HG03457 (cell line): ENCODE measurements around the gene UCP3.
"Not testable (repeated sequence)": the region's sequence is repeated elsewhere in the genome, so short reads cannot be mapped to it uniquely, and the experiment has no call there.

Source experiments
- ATAC-seq: cut with Tn5 transposase; IDR thresholded peaks from one replicate; pipeline ENCODE4 v1.9.1; 2021; ENCODE audit warnings: moderate number of reproducible peaks; ENCODE audit not compliant: unreplicated experiment

UCP3 gene

GRCh38 chr11:74000307-74001133 lies 8.4 kb downstream of the UCP3 start:
- ATAC-seq = no peak

DNA sequence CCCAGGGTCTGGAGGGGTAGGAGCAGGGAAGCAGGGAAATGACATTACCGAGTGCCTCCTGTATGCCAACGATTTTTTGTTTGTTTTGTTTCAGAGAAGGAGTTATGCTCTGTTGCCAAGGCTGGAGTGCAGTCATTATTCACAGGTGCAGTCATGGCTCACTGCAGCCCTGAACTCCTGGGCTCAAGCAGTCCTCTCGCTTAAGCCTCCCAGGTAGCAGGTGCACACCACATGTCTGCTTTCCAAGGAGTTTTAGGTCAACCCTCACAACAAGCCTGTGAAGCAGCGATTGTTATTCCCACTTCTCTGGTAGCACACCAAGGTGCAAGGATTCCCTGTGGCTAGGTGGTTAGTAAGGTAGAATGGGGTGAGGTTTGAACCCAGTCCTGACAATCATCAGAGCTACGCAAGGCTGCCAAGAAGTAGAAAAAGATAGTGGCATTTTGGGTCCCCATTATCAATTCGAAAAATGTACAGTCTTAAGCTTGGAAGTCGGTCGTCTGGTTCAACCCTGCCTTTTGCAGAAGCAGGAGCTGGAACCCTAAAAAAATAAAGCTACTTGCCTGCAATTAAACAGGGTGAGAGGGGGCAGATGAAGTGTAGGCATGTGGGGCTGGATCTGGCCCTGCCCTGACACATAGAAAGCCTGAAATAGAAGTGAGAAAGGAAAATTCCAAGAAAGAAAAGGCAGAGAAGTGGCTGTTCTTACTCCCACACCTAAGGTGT lies 9.1 kb downstream of the UCP3 start:
- ATAC-seq = no peak

GRCh38 chr11:73998846-73999575 lies 9.9 kb downstream of the UCP3 start:
- ATAC-seq = no peak

GRCh38 chr11:73997120-73997770 lies 11.6 kb downstream of the UCP3 start:
- ATAC-seq = no peak

DNA sequence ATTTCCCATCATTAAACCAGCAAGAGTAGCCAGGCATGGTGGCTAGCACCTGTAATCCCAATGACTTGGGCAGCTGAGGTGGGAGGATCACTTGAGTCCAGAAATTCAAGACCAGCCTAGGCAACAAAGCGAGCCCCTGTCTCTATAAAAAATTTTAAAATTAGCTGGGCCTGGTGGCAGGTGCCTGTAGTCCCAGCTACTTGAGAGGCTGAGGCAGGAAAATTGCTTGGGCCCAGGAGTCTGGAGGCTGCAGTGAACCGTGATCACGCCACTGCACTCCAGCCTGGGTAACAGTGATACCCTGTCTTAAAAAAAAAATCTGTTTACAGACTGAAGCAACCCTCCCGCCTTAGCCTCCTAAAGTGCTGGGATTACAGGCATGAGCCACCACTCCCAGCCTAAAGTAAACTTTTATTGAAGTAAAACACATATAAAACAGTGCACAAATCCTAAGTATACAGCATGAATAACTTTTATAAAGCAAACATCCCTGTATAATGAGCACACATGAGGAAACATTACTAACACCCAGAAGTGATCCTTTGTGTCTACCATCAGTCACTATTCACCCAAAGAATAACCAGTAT lies 12.6 kb downstream of the UCP3 start:
- ATAC-seq = no peak

GRCh38 chr11:73995731-73996130 lies 13.2 kb downstream of the UCP3 start:
- no peak for ATAC-seq

GRCh38 chr11:73995247-73995646 lies 13.6 kb downstream of the UCP3 start:
- no peak for ATAC-seq

DNA sequence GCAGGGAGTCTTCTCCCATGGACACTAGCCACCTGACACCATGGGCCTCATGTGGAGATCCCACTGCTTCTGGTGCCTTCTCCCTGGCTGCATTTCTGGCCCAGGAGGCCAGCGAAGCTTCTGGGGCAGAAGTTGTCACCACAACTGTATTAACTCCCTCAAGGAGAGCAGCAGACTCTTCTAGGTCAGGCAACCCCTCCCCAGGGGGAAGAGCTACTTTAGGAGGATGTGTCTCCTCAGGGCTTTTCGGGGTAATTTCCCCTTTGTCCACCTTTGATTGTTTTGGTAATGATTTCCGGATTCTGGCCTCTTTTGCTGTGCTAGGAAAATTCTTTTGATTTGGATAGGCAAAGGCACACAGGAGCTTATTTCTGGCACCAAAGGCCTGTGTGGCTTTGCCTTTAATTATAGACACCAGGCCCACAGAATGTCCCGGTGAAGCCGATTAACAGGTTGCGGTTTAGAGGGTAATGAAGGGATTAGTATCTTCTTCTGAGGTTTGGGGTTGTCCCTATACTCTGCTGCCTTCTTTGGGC lies 17.3 kb downstream of the UCP3 start:
- no peak for ATAC-seq

DNA sequence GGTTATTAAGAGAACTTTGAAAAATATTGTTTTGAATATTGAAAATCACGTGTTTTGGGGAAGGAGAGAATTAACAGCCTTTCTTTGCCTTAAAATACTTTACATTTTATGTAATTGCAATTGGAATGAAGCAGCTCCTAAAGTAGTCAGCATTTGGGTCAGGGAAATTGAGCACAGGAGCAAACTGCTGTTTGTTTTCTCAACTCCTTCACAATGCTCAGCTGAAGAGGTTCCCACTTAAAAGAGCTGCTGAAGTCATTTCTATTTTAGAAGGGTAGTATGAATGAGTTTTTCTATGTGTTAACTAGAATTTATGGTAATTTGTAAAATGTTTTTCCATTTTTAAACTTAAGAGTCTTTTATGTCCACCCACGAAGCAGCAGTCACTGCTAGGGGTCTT lies 18.2 kb downstream of the UCP3 start:
- no peak for ATAC-seq

GRCh38 chr11:73989156-73989555 lies 19.7 kb downstream of the UCP3 start:
- no peak for ATAC-seq

DNA sequence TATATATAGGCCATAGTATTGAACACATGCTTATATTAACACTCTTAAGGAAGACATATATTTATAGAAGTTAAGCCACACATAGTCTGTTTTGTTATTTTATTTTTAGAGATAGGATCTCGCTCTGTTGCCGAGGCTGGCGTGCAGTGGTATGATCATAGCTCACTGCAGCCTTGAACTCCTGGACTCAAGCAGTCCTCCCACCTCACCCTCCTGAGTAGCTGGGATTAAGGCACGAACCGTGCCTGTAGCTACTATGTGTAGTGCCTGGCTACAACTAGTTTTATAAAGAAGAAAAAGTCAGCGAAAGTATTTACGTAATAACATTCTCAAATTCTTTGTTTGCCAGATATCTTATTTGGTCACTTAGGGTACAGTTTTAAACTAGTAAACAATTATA lies 20.7 kb downstream of the UCP3 start:
- no peak for ATAC-seq

GRCh38 chr11:73985661-73986060 lies 23.2 kb downstream of the UCP3 start:
- ATAC-seq = not testable (repeated sequence)

GRCh38 chr11:73983741-73984538 lies 24.9 kb downstream of the UCP3 start:
- ATAC-seq = no peak

DNA sequence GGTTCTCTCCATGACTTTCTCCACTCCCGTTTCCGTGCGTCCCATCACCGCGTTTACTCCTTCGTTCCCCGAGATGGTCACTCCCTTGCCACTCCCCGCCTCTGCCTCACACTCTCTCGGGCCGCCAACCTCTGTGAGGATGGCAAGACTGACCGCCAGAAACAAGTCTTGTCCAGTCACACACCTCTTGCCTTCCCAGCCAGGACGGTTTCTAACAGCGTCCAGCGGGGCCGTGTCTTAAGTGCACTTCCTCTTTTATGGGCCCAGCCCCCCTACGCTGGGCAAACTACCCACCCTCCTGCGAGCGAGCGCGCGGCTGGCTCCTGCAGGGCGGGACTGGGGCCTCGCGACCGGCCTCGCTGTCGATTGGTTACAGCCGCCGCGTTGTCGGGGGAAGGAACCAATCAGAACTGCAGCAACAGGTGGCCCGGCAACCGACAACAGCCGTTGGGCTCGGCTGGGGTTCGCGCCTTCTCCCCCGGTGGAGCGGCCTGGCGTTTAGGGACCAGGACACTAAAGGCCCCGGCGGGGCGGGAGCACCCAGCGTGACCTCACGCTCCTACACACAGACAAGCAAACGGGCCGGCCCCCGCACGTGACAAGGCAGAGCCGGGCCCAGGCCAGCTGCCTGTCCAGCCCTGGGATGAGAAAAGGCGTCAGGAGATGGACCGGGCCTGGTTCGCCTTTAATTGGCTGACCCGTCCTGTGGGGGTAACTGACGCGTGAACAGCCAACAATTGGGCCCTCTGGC lies 25.7 kb downstream of the UCP3 start:
- ATAC-seq = peak; percentile 53

DNA sequence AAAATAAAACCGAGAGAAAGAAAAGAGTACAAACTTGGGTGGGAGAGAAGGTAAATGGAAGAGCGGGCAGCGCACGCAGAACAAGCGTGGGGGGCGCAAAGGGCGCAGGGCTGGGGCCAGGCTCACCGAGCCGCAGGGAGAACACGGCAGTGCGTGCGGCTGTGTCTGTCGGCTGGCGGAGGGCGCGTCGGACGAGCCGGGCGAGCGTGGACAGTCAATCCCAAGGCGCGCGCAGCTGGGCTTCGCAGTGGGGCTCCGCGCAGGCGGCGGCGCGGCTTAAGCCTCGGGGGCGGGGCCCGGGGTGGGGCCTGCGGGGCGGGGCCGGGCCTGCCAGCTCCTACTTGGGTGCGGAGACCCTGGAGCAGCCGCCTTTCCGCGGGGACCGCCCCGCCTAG lies 26.3 kb downstream of the UCP3 start, which contains the start of gene UCP2:
Gene UCP2, minus strand, starts transcription at position 249 of the 395 bp plus-strand sequence. CDS start 4,465 bp downstream, outside the sequence.
- peak; percentile 27 for ATAC-seq

- ATAC-seq = no peak
Measured at GRCh38 chr11:73981051-73981805, 27.7 kb downstream of the UCP3 start.

- ATAC-seq = peak; percentile 37
Measured at GRCh38 chr11:73980001-73980961, 28.6 kb downstream of the UCP3 start.
